ENCODE data around the gene SFTPA2. TPM values are rescaled to one million over a fixed set of nuclear protein-coding genes. Genes with fewer than 3 reads are reported as not detected.
A peak's percentile ranks its signal among the peaks of the same experiment; 100 is the strongest.
"Not testable (repeated sequence)": the region's sequence is repeated elsewhere in the genome, so short reads cannot be mapped to it uniquely, and the experiment has no call there.

SFTPA2 gene
- 0.32 TPM for total RNA-seq

DNA sequence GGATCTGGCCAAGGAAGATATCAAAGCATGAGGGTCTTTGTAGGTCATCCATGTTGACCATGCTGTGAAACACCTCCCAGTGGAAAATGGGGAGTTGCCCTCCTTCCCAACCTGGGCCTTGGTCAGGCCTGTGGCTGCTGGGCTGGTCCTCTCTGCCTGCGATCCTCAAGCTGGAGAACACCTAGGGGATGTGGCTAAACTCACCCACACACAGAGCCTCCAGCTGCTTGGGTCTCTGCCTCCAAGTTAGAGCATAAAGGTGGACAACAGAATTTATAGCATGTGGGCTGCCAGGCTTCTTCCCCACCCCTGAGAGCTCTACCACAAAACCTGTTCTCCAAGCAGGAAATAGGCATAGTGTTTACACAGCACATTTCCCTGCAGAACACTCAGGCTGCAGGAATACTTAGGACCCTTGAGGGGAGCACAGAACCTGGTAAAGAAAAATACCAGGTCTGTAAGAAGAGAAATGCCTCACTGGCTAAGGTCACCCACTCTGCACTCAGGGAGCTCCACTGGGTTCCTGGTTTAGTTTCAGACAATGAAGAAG lies at the start of gene SFTPA2:
Gene SFTPA2 (minus strand): TSS at position 248 of the 550 bp plus-strand sequence. CDS start 924 bp downstream, outside the sequence.
- ATAC-seq = peak; percentile 21

DNA sequence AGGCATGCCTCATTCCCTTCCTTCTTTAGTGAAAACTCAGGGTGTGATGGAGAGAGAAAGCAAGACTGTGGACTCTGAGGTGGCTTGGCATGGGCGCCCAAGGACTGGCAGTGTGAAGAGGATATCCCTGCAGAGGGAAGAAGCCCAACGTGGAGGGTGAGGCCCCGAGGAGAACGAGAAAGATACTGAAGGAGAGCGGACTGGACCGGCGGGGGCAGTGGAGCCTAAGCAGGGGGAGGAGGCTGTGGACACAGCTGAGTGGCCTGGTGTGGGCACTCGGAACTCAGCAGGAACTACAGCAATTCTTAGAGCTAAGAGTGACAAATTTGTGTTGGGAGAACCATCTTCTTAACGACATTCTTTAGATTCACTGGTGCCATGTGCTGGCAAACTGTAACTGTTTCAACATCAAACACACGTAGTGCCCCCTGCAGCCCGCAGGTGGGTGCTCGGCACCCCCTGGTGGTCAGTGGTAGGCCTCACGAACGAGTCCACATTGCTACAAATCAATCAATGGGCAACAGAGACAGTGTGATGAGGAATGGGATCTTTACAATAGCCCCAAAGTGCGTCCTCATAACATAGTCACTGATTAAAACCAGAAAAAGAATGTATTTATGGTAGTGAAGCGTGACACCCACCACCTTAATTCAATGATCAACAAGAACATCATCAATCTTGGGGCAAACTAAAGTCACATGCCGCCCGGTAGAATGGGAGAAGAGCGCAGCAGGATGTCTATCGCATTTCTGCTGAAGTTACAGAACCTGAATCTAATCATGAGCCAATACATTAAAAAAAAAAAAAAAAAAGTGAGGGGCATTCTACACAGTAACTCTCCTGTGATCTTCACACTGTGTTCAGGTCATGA lies 48.5 kb upstream of the SFTPA2 start:
- ATAC-seq = no peak

DNA sequence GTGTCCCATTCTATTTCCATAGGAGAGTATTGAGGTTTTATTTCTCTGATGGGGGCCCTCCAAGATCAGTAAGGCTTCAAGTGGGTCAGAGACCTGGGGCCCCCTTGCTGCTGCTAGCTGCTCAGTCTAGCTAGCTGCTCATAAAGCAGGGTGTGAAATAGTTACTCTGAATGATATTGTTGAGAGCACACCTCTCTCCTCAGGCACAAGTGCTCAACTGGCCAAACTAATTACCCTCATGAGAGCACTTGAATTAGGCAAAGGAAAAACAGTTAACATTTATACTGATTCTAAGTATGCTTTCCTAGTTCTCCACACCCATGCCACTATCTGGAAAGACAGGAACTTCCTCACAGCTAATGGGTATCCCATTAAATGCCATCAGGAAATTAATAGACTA lies 45.1 kb upstream of the SFTPA2 start:
- ATAC-seq = no peak

DNA sequence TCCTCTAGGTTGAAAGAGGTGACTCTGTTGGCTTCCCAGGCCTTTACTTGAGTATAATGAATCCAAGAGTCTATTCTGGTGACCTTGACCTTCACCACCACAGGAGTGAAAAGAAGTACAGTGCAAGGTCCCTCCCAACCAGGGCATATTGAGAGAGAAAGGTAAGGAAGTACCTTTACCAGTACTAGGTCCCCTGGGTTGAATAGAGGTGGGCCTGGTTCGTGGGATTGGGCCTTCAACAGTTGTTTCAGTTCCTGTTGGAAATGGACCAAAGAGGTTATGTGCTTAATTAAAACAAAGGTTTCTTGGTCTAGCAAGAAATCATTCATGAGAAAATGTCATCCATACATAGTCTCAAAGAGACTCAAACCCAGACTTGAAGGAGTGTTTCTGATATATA lies 44.1 kb upstream of the SFTPA2 start:
- no peak for ATAC-seq

DNA sequence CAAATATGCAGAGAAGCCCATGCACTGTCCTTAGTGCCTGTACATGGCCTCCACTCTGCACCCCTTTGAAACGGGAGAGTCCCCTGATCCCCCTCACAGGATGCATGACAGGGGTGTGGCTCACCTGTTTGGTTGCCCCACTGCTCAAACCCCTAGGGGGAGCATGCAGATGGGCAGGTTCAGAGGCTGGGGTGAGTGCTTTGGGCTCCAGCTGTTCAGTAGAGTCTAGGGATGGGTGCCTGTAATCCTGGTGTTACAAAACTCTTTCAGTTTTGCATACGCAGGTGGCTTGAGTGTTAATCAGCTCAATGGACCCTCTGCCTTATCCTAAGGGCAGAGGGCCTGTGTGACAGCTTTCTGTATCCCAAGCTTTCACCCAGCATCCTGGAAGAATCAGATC lies 42.7 kb upstream of the SFTPA2 start:
- ATAC-seq = no peak

DNA sequence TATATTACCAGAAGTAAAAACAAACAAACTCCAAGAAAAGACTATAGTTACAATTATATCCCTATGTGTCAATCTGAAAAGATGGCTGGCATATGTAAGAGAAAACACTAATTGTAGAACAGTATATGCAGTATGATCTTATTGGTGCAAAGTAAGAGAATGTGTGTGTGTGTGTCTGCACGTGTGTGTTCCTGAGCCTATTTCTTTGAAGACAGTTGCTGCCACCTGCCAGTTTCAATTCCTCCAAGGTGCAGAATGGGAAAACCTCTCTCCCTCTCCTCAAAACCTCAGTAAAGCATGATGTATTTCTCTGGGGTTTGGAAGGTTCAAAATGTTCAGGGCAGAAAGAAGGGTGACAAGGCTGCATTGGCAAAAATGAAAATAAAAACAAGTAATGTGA lies 41.7 kb upstream of the SFTPA2 start:
- ATAC-seq = no peak

DNA sequence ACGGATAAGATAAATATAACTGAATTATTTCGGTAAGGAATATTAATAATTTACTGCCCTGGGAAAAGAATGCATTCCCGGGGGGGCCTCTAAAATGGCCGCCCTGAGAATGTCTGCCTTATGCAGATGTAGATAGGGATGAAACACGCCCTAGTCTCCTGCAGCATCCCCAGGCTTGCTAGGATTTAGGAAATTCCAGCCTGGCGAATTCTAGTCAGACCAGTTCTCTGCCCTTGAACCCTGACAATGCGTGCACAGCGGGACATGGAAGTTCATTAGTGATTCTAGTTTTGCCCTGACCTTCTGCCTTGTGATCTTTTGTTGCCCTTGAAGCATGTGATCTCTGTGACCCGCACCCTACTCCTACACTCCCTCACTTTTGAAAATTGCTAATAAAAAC lies 39.4 kb upstream of the SFTPA2 start:
- ATAC-seq = not testable (repeated sequence)

DNA sequence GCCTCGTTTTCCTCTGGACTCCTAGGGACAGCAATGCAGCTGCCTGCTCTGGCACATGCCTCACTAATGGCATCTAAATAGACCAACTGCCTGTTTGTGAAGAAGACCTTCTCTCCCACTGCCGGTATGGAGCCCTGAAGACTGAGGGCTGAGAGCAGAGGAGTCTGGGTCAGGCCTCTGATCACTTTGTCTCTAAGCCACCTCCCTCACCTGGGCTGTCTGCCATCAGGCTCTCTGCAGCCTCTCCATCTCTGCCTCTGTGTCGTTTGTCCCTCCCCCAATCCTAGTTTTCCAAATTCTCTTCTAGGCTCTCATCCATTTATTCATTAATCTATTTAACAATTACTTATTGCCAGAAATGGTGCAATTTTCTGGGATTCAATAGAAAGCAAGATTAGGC lies 35.3 kb upstream of the SFTPA2 start:
- no peak for ATAC-seq

DNA sequence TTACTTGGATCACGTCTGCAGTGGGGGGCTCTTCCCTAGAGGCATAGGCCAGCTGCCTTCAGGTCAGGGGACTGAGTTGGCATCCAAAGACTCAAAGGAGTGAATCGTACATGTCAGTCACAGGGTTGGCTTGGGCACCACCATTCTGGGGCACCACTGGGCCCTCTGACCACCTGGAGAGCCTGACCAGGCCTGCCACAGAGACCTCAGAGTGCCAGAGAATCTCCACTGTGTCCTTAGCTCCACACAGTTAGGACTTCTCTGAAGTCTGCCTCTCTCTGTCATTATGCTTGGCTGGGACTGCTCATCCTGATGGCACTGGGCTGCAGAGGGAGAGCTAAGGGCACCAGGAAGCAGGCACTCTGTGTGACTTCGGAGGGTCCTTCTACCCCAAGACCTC lies 34.4 kb upstream of the SFTPA2 start:
- not testable (repeated sequence) for ATAC-seq

DNA sequence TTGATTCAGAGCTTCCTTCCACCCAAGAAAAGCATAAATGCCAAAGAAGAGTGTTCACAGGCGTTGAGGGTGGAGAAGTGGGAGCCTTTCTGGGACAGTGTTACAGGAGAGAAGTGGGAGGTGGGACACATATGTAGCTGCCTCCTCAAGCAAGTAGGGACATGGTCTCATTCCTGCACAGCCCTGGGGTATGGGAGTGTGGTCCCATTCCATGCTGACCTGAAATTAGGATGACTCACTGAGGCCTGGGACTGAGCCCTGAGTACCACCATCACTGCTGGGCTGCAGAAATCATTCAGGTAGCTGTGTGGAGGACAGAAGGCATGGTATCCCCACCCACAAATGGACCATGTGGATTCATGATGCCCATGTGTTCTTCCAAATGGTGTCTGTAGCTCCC lies 33.2 kb upstream of the SFTPA2 start:
- ATAC-seq = no peak

DNA sequence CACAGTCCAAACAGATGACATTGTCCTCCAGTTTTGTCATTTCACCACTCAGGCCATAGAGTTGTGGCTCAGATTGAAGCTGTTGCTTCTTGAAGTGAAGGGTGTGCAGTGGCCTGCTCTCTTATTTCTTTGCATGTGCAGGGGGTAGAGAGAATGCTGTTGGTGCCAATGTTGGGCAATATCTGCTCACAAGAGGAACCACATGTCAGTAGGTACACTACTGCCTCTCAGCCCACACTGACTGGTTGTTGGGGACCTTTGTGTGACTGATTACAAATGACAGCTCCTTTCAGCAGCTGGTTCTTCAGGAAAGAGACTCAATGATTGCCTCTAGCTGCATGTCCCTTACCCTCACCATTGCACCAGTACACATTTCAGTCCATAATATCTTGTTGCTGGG lies 28.6 kb upstream of the SFTPA2 start:
- ATAC-seq = no peak

DNA sequence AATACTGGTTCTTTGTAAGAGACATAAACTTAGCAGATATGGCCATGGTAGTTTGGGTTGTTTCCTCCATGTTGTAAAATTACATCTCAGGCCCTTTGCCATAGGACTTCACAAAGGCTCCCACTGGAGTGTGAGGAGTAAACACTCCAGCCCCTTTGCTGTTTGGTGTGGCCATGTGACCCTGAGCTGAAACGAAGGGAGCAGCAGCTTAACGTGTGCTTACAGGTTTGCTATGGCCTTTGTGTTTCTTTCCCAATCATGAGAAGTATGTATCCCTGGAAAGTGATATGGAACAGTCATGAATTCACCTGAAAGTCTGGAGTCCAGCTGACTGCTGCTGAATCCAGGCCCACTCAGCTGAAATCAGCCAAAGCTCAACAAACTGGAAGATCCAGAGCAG lies 26.7 kb upstream of the SFTPA2 start:
- ATAC-seq = no peak

DNA sequence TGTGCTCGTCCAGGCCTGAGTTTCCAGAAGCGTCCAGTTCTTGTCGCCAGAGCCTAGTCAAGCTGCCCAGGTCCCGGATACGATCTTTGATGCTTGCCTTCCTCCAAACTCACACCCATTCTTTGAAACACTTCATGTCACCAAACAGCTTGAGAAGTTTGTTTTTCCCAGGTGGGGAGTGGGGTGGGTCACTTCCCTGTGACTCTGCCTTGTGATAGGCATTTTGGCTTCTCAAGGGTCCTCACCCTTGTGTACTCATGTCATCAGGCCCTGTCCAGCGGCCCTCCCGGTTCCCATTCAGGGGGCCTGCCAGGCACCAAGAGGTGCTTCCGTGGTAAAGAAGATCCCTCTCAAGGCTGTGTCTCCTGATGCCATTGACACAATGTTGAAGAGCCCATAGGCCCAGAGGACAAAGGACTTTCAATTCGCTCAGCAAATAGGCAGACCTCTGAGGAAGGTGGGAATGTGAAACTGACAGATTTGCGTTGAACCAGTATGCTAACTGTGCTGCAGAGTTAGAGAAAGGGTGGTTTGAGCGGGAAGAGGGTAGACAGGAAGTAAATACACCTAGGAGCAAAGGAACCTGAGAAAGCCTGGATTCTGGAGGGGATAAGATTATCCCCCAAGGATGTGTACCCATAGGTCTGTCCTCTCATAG lies 25.8 kb upstream of the SFTPA2 start:
- no peak for ATAC-seq

DNA sequence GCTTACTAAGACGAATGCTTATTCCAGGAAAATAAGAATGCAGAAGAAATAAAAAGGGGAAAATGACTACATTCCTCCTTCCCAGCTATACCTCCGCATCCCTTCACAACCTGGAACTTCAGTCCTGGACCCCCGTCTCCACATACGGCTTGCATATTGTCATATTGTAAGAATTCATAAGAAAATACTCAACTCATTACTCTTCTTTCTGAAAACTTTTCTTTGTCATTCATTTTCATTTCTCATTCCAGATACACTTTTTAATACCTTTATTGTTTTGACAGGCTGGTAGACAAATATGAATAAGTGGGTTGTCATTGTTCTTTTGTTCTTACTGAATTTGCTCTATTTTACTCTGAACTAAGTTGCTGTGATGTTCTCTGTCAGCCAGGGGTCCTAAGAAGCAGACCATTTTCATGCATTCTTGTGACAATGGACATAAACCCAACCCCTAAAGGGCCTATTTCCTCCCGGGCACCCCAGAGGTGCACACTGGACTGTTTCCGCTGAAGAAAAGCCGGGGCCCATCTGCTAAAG lies 23.3 kb upstream of the SFTPA2 start:
- no peak for ATAC-seq

DNA sequence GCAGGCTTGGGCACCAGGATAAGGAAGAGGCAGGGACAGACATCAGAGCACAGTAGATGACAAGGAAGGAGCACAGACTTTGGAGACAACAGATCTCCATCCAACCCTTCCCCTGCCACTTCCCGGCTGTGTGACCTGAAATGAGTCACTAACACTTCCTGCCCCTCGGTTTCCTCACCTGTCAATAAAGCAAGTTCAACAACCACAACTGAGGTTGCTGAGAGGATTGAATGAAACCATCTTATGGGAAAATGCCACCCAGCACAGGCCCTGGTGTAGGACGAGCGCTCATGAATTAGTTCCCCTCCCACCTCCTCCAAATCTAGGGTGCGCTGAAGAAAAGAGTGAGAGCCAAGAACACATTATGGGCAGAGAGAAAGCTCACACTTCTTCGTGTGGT lies 22.7 kb upstream of the SFTPA2 start:
- ATAC-seq = not testable (repeated sequence)

DNA sequence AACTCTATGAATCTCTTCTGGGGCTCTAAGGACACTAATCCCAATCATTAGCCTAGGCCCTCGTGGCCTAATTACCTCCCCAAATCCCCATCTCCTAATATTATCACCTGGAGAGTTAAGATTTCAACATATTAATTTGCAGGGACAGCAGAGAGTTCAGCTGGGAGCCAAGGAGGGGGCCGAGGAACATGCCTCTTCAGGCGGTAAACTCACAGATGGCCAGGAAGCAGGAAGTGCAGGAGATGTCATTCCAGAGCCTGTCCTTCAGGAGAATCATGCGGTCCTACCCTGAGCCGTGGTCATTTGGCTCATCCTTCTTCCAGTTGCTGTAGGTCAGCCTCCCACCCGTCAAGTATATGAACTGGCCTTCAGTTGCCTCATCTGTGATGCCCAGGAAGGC lies 21.9 kb upstream of the SFTPA2 start:
- ATAC-seq = no peak

DNA sequence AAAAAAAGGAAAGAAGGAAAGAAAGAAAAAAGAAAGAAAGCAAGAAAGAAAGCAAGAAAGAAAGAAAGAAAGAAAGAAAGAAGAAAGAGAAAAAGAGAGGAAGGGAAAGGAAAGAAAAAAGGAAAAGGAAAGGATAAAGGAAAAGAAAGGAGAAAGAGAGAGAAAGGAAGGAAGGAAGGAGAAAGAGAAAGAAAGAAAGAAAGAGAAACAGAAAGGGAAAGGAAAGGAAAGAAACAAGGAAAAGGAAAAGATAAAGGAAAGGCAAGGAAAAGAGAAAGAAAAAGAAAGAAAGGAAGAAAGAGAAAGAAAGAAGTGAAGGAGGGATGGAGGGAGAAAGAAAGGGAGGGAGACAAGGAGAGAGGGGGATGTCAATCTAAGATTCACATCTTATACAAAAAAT lies 20.8 kb upstream of the SFTPA2 start:
- no peak for ATAC-seq

DNA sequence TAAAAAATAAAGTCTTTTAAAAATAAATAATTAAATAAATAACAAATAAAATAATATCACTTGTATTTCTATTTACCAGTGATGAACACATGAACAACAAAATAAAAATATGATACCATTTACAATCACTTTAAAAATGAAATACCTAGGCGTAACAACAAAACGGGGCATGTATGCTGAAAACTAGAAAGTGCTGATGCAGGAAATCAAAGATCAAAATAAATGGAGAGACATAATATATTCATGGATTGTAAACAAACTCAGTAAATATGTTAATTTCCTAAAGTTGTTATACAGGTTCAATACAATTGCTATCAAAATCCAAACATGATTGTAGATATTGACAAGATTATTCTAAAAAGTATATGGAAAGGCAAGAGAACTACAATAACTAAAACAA lies 19.2 kb upstream of the SFTPA2 start:
- ATAC-seq = no peak

DNA sequence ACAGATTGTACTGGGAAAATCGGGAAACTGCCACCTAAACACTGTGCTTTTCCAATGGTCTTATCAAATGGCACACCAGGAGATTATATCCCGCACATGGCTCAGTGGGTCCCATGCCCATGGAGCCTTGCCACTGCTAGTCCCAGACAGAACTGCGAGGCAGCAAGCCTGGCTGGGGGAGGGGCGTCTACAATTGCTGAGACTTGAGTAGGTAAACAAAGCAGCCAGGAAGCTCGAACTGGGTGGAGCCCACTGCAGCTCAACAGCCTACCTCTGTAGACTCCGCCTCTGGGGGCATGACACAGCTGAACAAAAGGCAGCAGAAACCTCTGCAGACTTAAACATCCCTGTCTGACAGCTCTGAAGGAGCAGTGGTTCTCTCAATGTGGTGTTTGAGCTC lies 10.4 kb upstream of the SFTPA2 start:
- ATAC-seq = not testable (repeated sequence)

DNA sequence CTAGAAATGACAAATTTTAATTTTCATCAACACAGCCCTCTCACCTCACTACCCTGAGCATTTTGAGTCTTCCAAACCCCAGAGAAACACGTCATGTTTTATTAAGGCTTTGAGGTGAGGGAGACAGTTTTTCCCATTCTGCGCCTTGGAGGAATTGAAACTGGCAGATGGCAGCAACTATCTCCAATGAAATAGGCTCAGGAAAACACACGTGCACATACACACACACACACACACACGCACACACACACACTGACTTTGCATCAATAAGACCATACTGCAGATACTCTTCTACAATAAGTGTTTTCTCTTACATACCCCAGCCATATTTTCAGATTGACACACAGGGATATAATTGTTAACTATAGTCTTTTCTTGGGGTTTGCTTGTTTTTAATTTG lies 3.2 kb upstream of the SFTPA2 start:
- no peak for ATAC-seq

DNA sequence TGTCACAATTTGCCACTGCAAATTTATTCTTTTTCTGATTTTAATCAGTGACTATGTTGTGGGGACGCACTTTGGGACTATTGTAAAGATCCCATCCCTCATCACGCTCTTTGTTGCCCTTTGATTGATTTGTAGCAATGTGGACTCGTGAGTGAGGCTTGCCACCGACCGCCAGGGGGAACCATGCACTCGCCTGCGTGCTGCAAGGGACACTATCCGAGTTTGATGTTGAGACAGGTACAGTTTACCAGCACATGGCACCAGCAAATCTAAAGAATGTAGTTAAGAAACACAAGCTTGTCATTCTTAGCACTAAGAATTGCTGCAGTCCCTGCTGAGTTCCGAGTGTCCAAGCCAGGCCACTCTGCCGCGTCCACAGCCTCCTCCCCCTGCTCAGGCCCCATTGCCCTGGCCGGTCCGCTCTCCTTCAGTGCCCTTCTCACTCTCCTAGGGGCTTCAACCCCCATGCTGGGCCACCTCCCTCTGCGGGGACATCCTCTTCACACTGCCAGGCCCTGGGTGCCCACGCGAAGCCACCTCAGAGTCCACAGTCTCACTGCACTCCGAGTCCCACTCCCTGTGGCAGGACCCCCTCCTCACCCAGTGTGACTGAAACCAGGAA lies 2.0 kb upstream of the SFTPA2 start:
- ATAC-seq = peak; percentile 69

DNA sequence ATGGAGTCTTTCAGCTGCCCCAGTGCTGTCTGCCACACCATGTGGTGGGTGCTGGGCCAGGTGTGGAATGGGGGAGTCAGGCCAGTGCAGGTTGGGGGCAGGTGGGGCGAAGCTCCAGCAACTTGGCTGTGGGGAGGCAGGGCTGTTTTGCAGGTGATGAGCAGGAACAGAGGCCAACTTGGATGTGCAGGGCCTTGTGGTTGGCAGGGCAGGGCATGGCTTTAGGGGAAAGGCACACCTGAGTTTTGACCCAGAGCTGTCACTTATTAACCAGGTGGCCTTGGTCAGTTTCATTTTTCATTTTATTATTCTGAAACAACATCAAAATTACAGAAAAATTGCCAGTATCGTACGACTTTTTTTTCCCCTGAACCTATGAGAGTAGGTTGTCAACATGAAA lies 1.1 kb upstream of the SFTPA2 start:
- ATAC-seq = no peak

DNA sequence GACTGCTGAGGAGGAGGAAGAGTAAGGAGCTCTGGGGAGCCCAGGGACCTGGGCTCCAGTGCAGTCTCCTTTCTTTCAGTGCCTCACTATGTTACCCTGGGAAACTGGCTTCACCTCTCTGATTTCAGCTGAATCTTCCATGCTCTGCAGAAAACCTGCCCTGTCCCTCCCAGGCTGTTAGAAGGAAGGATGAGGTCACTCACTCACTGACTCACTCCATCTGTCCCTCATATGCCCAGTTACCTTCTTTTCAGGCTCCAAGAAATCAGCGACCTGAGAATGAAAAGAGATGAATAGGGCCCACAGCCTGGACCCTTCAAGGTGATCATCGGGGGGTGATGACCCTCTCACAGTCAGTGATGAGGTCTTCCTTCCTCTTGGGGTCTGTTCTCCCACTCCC lies 481 bp downstream of the SFTPA2 start:
- ATAC-seq = peak; percentile 69

All from esophagus mucosa (tissue), 1 donor.